ENCODE results near the gene TTLL10. TPM values are rescaled to one million over a fixed set of nuclear protein-coding genes. Genes with fewer than 3 reads are reported as not detected.

The TTLL10 gene
- polyA plus RNA-seq, 4 donors, result 0.43 to 0.86 (median 0.79) TPM; not detected in 1

DNA sequence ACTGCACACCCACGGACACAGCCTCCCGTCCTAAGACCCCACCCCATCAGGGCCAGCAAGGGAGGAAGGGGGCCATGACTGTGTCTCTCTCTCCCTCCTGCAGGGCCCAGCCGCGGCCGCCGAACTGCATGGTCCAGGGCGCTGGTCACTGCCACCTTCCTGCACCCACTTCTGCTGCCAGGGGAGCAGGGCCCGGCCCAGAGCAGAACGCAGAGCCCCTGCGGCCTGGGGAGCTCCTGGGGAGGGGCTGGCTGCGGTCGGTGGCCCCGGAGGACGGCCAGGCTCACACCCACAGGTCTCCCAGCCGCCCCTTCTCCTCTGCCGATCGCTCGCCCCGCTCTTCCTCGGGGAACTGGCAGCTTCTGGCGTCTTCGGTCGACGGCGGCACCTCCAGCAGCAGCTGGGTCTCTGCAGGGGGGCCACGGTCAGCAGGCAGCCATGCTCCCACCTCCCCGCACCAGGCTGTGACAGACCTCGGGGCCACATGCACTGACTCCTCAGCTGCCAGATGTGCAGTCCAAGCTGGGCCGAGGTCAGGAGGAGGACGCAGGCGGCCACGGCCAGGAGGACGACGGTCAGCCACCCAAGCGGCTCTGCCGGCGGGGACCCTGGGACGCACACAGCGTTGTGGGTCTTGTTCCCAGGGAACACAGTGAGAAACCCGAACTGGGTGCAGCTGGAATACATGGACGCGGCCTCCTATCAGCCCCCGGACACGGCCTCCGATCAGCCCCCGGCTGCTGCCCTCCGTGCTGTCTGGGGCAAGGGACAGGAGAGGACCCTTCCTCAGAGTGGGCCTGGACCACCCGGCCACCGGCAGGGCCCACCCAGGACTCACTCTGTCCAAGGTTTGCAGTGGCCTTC is 30.1 kb downstream of the TTLL10 start:
- no peak for DNase-seq (ENCODE audit: low read depth in 4 of 4, low spot score in 3 of 4)

DNA sequence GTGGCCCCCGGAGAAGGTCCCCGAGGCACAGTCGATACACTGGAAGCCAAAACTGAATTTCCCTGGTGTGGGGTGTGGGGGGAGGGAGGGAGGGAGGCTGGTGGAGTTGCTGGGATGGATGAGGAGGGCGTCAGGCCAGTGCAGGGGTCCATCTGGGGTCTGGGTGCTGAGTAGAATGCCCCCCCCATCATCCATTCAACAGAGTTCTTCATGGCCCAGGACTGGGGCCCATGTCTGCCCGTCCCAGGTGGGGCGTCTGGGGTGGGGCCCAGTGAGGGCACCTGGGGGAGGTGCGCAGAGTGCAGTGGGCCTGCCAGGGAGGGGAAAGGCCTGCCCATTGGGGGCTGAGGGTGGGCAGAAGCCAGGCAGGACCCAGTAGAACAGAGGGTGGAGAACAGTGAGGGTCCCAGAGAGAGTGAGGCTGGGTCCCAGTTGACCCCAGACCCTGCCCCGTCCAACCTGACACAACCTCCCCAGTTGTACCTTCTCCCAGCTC is 30.8 kb downstream of the TTLL10 start:
- no peak for DNase-seq (ENCODE audit: low read depth in 4 of 4, low spot score in 3 of 4)

DNA sequence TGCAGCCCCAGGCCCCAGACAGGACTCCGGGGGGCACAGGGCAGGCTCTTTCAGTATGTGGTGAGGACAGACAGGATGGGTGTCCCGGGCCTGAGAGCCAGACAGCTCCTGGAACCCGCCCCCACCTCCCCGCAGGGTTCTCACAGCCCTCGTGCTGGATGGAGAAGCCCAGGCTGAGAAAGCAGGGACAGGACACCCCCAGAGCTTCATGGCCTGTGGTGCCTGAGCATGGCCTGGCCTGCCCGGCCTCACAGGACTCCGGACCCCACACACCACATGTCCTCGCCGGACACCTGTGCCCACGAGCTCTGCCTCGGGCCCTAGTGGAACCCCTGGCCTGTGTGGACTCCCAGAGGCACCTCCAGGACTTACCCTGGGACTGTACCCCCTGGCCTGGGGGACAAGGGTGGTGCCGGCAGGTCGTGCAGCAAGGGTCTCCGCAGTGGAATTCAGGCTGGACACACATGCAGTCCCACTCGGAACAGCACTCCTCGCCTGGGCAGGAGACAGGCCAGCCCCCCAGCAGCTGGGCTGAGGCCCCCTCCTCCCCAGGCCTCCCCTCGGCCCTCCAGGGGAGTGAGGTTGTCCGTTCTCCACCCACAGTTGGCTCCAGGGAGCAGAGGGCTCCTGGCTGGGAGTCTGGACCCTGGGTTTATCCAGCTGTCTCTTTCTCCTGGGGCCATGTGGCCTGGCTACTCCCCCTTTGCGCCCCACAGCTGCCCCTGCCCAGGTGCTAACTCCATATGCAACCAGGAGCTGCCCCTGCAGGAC is 31.5 kb downstream of the TTLL10 start:
- no peak for DNase-seq (ENCODE audit: low read depth in 4 of 4, low spot score in 3 of 4)

DNA sequence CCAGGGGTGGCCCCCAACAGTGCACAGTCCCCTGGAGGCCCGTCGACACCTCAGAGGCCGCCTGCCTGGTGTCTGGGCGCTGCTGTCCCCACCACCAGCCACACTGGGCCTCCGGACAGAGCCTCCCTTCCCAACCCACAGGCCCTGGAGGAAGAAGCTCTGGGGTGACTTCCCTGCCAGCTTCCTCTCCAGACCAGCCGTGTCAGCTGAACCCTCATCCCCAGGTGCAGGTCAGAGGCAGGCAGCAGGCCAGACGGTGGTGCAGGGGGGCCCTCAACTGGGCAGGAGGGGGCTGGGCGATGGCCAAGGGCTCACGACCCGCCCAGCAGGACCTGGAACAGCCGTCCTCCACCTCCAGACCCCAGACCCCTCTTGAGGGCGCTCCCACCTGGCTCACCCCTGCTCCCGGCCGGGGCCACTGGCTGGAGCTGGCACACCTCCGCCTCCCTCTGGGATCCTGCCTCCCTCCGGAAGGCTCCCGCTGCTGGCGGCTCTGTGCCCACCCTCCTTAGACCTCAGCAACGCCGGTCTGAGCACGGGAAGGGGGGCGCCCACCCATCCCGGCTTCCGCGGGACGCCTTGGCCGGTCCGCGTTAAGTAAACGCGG is 32.2 kb downstream of the TTLL10 start:
- no peak for DNase-seq (ENCODE audit: low read depth in 4 of 4, low spot score in 3 of 4)

DNA sequence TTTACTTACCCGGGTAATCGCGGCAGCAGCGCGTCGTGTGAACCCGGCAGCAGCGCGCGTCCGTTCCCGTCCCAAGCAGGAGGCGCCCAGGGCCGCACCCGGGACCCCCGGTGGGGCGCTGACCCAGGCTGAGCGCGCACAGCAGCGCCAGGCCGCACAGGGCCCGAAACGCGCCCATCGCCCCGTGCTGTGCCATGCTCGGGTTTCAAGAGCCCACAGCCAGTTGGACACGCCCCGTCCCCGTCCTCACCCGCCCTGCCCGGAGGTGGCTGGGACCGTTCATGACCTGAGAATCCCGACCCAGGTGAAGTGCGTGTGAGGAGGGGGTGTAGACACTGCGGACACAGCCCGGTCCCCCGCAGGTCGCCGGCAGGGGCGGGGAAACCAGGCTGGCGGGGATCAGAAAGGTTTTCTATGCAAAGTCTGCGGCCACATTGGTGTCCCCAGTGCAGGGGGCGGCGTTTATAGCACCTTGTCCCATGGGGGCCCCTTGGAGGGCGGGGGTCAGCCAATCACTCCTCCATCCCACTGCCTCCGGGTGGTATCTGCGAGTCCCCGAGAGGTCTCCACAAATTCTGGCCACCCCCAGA is 32.8 kb downstream of the TTLL10 start, which contains the start of gene TNFRSF18:
TSS of gene TNFRSF18 (minus strand) at position 217 of the 590 bp plus-strand sequence. CDS start at position 196, 21 bp downstream.
- DNase-seq (ENCODE audit: low read depth in 4 of 4, low spot score in 3 of 4), result no peak

DNA sequence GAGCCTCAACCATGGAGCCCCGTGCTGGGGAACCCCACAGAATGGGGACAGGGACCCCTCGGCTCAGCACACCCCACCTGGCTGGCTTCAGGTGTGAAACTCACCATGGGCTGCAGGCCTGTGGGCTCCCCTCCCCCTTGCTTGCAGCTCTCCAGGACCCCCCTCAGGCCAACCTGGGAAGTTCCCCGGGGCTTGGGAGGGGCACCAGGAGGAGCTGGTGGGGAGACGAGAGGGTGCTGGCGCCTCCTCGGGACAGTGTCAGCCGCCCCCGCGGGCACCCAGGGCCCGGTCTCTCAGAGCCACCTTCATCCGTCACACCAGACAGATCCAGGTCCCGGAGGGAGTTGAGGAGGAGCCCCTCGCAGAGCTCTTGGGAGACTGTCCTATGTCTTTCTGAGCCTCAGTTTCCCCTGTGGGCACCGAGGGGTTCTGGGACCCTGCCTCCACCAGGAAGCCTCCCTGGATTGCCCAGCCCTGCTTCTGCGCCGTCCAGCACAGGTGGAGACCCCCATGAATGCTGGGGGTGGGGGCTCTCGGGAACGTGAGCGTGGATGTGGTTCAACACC is 33.4 kb downstream of the TTLL10 start:
- DNase-seq (ENCODE audit: low read depth in 4 of 4, low spot score in 3 of 4), result no peak

DNA sequence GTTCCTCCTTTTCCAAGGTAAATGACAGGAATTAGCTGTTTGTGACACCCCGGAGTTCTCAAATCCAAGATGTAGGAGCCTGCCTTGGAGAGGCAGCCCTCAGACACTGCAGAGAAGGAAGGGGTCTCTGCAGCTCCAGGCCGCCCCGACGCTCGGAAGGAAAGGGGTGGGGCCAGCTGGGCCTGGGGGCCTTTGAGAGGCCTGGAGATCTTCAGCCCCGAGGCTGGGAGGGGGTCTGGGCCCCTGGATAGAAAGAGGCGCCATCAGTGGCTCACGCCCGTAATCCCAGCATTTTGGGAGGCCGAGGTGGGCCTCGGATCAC is 33.9 kb downstream of the TTLL10 start:
- DNase-seq (ENCODE audit: low read depth in 4 of 4, low spot score in 3 of 4), result no peak

DNA sequence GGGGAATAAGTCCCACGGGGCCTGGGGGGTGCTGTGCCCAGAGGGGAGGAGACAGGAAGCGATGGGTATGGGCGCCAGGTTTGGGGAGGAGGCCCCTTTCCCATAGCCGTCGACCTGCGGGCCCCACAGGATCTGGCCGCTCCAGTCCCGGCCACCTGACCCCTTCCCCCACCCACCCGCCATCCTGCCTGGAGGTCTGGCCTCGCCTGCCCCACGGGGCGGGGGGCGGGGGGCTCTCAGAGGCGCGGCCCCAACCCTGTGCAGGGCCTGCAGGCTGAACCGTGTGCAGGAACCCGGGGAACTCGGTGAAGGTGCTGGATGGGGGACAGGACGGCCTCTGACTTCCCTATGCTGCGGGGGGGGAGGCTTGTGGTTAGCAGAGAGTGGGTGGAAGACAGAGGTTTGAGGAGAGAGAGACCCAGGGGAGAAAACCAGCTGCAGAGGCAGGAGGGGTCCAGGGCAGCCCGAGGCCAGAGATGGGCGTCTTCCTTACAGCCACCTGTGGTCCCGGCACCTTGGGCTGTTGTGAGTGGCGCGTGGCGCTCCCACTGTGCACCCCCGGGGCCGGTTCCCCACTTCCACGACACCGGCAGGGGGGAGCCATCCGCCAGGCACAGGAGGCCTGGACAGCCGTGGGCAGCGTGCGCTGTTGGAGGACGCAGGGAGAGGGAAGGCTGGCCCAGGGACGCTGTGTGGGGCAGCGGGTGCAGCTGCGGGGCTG is 35.2 kb downstream of the TTLL10 start:
- no peak for DNase-seq (ENCODE audit: low read depth in 4 of 4, low spot score in 3 of 4)

DNA sequence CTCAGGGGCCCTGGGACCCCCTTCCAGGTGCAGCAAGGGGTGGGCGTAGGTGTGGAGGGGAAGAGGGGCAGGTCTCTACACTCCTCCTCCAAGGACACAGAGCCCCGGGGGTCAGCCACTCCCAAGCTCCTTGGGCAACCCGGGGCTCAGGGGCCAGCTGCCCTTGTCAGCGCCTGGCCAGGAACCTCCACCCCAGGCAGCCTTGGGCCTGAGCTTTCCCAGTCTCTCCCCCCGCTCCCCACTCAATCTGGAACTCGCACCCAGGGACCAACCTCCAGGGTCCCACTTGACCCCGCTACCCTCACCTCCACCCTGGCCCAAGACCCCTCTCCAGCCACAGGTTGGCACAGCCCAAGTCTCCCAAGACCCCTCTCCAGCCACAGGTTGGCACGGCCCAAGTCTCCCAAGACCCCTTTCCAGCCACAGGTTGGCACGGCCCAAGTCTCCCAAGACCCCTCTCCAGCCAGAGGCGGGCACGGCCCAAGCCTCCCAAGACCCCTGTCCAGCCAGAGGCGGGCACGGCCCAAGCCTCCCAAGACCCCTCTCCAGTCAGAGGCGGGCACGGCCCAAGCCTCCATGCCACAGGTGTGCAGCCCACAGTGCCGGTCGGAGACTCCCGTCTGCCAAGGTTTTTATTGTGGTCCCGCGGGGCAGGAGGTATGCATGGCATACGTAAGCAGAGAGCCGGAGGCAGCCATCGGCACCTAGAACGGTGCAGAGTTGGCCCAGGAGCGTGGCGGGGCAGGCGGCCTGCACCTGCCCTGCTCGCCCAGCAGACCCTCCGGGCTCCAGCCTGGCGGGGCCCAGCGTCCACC is 37.3 kb downstream of the TTLL10 start:
- no peak for DNase-seq (ENCODE audit: low read depth in 4 of 4, low spot score in 3 of 4)

DNA sequence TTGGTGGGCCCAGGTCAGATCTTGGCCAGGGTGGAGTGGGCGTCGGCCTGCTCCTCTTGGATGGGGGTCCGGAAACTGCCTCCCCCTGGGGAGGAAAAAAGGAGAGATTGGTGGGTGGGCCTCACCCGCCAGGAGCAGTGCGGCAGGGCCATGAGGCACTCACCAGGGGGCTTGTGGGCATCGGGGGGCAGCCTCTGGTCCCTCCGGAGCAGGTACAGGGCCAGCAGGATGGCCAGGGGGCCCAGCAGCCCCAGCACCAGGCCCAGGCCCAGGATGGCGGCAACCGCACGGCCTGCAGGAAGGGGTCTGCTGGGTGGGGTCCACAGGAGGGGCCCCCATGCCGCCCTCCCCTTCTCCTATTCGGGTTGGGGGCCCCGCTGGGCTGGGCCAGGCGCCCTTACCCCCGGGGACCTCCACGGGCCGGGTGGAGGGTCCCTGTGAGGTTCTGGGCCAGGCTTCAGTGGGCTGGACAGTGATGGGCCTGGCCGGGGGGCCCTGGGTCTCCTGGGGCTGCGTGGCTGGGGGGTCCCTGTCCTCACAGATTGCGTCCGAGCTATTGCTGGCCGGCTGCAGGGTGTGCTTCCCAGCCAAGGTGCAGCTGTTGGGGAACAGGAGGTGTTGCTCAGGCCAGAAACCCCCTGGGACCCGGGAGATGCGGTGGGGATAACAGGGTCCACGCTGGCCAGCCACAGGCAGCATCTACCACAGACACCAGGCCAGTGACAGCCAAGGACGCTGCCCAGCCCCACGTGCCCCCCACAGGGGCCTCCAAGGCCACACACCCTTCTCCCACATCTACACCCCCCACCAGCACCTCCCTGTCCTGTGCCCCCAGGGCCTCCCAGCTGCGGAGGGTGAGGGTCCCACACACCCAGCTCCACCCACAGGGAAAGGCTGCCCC is 38.1 kb downstream of the TTLL10 start:
- DNase-seq (ENCODE audit: low read depth in 4 of 4, low spot score in 3 of 4), result no peak

DNA sequence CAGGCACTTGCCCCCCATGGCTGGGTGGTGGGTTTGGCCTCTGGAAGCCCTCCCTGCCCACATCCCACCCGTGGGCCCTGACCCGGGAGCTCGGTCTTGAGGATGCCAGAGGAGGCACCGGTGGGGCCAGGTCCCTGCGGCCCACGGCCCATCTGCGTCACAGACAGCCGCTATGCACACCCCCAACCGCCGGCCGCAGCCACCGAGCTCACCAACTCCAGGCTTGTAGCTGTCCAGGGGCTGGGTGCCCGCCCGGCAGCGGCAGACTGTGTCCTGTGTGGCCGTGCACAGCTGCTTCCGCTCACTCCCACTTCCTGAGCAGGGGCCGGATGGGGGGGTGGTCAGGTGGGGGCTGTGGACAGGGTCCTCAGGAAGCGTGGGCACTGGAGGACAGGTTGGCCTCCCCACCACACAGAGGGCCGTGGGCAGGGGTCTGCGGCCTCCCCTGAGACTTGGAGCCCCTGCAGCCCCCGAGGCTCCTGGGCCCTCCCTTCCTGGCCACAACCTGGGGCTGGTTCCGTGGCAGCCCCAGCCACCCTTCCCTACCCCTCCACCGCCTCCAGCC is 39.2 kb downstream of the TTLL10 start:
- DNase-seq (ENCODE audit: low read depth in 4 of 4, low spot score in 3 of 4), result no peak

DNA sequence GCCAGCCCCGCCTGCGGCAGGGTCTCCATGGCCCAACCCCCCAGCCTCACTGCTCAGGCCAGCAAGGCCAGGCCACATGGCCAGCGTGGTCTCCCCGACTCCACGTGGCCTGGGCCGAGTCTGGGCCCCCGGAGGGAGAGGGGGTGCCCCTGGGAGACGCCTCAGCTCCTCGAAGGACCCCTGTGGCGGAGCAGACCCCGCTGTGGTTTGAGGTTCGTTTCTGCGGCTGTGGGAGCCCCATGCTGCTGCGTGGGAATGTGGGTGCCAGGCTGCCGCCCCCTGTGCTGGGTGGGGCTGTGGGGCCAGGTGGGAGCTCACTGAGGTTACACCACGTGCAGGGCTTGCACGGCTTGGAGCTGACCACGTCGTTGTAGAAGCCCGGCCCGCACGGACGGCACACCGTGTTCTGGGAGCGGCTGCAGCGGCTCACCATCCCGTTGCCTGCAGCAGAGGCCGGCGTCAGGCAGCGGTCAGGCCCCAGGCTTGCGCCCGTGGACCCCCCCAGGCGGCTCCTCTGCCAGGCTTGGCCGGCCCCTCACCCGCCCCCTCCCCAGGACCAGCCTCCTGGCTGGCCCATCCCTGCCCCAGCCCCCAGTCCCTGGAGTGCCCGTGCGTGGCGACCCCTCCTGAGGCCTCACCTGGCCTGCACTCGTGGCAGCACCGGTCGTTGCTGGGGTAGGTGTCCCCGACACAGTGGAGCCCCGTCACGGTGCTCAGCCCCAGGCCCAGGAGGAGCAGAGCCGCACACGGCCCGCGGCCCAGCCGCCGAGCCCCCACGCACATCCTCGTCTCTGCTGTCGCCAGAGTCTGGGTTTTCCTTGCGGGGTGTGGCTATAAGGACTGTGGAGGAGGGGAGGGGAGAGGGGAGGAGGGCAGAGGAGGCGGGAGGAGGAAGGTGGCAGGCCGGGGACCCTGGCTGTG is 39.9 kb downstream of the TTLL10 start, which contains the start of gene TNFRSF4:
TSS of gene TNFRSF4 (minus strand) at position 809 of the 921 bp plus-strand sequence. CDS start at position 783, 26 bp downstream.
- no peak for DNase-seq (ENCODE audit: low read depth in 4 of 4, low spot score in 3 of 4)

DNA sequence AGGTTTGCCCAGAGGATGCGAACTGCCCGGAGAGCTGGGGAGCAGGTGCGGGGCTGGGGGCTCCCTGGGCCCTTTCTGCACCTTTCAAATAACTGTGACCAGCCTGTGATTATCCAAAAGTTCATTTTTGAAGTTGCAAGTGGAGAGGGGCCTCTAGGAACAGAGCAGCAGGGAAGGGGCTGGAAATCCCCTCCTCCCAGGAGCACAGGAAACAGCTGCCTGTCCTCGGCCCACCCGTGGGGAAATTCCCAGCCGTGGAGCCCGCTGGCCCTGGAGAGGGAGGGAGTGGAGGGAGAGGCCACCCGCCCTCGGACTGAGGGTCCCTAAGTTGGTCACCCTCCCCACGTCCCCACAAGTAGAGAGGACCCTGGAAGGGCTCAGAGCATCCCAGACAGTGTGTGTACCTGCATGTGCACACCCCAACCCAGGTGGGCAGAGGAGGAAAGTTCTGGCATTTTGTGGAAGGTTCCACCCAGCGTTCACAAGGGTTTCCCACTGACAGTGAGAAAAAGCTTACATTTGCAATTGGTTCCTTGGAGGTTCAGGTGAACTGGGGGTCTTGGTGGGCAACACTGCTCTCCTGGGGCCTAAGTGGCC is 41.5 kb downstream of the TTLL10 start:
- no peak for DNase-seq (ENCODE audit: low read depth in 4 of 4, low spot score in 3 of 4)

DNA sequence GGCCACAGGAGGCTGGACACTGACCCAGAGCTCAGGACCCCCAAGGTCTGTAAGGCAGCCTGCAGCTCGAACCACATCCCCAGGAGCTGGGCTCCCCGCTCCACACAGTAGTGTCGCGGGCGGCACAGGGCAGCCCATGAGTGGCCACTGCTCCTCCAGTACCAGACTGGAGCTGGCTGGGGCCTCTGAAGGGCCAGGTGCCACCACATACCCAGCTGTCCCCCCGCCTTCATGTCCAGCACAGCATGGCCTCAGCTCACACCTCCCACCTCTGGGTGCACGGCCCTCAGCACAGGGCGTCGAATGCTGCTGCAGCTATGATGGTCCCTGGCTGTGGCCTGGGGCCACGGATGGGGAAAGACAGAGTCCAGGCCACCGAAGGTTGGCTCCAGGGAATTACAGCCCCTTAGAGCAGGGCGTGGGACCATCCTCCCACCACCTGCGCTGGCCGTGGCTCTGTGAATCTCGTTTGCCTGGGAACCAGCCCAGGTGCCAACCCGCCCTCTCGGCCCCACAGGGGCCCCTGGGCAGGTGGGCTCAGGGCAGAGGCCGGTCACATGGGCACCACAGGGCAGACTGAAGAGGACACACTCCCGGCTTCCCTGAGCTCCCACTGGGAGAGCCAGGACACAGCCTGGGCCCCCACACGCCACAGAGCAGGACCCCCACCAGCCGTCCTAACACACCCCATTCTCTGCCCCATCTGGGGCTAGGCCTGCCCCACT is 42.4 kb downstream of the TTLL10 start:
- DNase-seq (ENCODE audit: low read depth in 4 of 4, low spot score in 3 of 4), result no peak

Measured in left renal pelvis (tissue), 4 donors.